WI38 (cell line): Measurements from ENCODE around the gene DCST1.

Experiments
- H3K4me3 ChIP-seq: 2 replicates; pipeline ENCODE4 v1.5.1; 2011; ENCODE audit warnings: low read depth, mild to moderate bottlenecking, control low read depth, low read length
- TF ChIP-seq, protein P1 (sequence below): IDR thresholded peaks from 2 replicates; pipeline ENCODE4 v1.5.1; 2012; ENCODE audit warnings: low read depth, mild to moderate bottlenecking, control low read depth, low read length

DCST1 gene

DNA sequence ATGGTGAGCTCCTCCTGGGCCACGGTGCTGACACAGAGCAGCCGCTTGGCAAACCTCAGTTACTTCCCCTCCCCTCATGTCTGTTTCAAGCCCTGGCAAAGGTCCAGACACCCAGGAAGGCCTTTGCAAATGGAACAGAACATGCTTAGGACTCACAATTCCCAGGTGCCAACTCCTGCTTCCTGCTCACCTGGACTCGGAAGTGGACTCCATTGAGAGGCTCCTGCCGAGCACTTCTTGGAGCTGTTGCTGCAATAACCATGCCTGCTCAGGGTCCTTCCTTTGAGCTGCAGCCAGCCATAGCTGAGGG is 10.7 kb upstream of the DCST1 start:
- no peak overlapping the region for H3K4me3 ChIP-seq
- TF ChIP-seq, protein P1, sequence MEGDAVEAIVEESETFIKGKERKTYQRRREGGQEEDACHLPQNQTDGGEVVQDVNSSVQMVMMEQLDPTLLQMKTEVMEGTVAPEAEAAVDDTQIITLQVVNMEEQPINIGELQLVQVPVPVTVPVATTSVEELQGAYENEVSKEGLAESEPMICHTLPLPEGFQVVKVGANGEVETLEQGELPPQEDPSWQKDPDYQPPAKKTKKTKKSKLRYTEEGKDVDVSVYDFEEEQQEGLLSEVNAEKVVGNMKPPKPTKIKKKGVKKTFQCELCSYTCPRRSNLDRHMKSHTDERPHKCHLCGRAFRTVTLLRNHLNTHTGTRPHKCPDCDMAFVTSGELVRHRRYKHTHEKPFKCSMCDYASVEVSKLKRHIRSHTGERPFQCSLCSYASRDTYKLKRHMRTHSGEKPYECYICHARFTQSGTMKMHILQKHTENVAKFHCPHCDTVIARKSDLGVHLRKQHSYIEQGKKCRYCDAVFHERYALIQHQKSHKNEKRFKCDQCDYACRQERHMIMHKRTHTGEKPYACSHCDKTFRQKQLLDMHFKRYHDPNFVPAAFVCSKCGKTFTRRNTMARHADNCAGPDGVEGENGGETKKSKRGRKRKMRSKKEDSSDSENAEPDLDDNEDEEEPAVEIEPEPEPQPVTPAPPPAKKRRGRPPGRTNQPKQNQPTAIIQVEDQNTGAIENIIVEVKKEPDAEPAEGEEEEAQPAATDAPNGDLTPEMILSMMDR, result no peak

DNA sequence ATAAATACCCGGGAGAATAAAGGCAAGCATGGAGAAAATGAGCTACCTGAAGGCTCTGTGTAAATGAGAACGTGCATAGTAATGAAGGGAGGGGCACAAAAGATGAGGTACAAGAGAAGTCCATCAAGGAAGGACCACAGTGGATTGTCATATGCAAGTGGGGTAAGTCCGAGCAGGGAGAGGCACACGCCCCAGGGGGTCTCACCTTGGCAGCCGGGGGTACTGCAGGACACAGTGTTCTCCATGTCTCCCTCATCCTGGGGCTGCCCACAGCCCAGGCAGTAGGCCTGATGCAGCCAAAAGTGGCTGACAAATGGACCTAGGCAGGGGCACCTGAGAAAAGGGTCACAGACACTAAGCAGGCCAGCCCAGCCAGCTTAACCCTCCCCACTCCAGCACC is 10.0 kb upstream of the DCST1 start:
- H3K4me3 ChIP-seq, result no peak overlapping the region
- TF ChIP-seq, protein P1, result no peak

DNA sequence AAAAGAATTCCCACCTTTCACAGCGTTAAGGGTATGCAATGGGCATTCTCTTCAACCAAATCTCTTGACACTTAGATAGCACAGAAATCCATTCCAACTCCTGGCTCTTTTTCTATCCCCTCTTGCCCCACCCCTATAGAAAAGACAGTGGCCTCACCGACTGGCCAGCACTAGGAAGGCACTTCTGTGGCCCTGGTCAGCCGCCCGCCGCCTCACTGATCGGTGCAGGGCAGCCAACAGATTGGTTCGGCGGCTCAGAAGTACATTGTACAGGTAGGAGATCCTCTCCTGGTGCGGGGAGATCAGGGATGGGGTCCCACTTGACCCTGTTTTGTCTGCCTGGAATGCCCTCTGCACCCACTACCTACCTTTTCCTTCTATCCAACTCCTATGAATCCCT is 9.3 kb upstream of the DCST1 start:
- TF ChIP-seq, protein P1, result no peak

DNA sequence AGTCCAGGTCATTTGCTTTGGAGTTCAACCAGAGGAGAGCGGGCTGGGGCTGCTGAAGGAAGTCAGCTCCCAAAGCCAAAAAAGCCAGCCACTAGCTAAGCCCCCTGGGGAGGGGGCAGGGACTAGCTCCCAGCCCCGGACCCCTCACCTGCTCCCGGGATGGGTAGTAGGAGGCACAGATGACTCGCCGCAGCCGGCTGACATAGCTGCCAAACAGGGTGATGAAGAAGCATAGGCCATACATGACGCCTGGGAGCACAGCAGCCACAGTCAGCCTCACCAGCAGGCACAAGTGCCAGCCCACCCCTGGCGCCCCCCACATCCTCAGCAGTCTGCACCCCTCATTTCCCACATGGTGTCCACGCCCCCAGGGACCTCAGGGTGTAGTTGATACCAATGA is 7.5 kb upstream of the DCST1 start:
- H3K4me3 ChIP-seq, result no peak overlapping the region
- TF ChIP-seq, protein P1, result no peak

More for the DNA sequence above, 9.3 kb upstream of the DCST1 start:
- H3K4me3 ChIP-seq, result no peak overlapping the region

DNA sequence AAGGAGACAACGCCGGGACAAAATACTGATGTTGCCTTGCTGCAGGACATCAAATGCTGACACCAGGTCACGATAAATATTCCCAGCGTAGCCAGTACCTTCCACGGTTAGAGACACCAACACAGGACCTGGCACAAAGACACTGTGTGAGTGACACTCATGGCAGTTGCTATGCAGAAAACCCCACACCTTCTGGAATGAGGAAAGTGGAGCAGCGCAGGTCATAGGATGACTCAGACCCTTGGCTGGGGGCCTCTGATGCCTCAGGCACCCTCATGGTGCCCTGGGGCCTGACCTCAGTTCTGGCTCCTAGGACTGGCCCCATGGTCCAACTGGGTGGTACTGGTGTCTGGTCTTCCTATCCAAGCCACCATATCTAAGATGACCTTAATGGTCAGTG is 7.0 kb upstream of the DCST1 start:
- no peak overlapping the region for H3K4me3 ChIP-seq
- TF ChIP-seq, protein P1, result no peak

DNA sequence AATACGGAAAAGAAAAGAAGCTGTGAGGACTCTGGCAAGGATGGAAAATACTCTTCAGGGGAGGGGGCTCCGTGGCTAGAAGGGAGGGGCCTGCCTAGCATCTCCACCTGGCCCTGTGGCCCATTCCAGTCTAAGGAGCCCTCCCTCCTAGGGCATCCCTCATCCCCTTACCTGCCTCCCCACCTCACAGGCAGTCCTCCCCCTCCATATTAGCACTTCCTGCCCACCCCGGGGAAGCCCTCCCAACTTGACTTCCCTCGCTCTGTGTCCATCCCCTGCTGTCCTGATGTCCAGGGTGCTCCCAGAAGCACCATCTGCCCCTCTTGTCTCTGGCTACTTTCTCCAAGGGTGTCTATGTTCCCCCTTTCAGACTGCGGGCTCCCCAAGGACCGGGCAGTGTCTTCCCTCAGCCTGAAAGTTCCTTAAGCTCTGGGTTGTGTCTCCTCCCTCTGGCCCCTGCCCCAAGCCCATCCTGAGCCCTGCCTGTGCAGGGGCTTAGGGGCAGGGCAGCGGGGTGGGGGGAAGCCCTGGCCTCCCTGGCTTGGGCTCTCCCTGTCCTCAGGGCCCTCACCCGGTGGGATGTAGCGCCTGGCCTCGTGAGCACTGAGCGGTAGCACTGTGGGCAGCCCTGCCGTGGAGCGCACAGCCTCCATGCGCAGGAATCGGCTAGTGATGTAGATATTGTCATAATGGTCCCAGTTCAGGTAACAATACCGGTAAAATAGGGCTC is 3.9 kb upstream of the DCST1 start:
- H3K4me3 ChIP-seq, result no peak overlapping the region
- TF ChIP-seq, protein P1, result no peak

DNA sequence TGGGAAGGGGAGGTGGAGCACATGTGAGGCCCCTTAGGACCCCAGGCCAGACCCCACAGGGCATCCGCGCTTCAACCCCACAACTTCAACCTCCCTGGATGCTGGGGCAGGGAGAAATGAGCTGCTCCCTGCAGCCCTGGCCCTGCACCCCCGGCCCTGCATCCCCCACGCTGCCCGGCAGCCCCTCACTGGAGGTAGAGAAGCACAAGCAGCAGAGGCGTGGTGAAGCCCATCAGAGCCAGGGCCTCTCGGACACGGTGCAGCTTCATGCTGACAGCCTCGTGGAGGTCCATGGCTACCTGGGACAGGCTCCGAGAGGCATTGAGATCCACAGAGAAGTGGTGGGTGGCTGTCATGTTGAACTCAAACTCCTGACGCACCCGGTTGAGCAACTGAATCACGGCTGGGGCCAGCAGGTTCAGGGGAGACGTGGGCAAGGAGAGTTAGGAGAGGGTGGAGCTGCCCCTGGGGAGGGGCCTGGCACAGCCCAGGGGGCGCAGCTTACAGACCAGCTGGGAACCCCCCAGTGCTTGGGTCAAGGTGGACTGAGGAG is 3.3 kb upstream of the DCST1 start:
- TF ChIP-seq, protein P1, result no peak
- no peak overlapping the region for H3K4me3 ChIP-seq
